ENCODE data around the gene GPRC5D.

DNA sequence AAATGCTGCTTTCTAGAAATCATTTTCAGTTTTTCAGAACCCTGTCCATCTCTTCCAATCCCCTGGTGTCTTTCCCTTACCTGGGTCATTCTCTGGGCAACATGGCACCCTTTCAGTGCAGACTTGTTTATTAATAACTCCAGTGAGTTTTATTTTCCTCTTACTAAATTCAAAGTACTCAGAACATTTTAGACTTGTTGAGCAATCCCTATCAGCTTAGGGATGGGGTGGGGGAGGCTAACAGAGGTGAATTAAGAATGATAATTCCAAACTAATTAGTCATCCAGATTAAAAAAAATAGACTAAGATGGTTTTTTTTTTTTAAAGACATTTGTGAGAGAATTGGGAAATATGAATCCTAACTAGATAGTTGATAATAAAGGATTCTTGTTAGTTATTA is 49.9 kb downstream of the GPRC5D start:
- TF ChIP-seq, protein P1, sequence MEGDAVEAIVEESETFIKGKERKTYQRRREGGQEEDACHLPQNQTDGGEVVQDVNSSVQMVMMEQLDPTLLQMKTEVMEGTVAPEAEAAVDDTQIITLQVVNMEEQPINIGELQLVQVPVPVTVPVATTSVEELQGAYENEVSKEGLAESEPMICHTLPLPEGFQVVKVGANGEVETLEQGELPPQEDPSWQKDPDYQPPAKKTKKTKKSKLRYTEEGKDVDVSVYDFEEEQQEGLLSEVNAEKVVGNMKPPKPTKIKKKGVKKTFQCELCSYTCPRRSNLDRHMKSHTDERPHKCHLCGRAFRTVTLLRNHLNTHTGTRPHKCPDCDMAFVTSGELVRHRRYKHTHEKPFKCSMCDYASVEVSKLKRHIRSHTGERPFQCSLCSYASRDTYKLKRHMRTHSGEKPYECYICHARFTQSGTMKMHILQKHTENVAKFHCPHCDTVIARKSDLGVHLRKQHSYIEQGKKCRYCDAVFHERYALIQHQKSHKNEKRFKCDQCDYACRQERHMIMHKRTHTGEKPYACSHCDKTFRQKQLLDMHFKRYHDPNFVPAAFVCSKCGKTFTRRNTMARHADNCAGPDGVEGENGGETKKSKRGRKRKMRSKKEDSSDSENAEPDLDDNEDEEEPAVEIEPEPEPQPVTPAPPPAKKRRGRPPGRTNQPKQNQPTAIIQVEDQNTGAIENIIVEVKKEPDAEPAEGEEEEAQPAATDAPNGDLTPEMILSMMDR (IDR thresholded peaks at IDR 0.05 in 2 of 3, conservative IDR thresholded peaks at IDR 0.05 in 1 of 3; ENCODE audit: insufficient read depth in 2 of 3, low read depth in 1 of 3, low read length in 3 of 3): no peak
- TF ChIP-seq EP300 (IDR thresholded peaks at IDR 0.05; ENCODE audit: low read length): no peak
- TF ChIP-seq PTRF (tag; IDR thresholded peaks at IDR 0.05): no peak
- TF ChIP-seq CHD4 (IDR thresholded peaks at IDR 0.05; ENCODE audit: insufficient read depth, insufficient replicate concordance, low read depth, low read length, poor library complexity, severe bottlenecking): no peak
- no peak for TF ChIP-seq TAF1 (IDR thresholded peaks at IDR 0.05; ENCODE audit: control insufficient read depth, extremely low read depth, insufficient read depth, low read length, severe bottlenecking)
- no peak for TF ChIP-seq NCOA1 (IDR thresholded peaks at IDR 0.05; ENCODE audit: low read depth)
- no peak for TF ChIP-seq SMAD3 (CRISPR knock-in tag; conservative IDR thresholded peaks at IDR 0.05)
- no peak for TF ChIP-seq NCOA2 (IDR thresholded peaks at IDR 0.05; ENCODE audit: partially characterized antibody in 2 of 2)
- TF ChIP-seq, protein P2, sequence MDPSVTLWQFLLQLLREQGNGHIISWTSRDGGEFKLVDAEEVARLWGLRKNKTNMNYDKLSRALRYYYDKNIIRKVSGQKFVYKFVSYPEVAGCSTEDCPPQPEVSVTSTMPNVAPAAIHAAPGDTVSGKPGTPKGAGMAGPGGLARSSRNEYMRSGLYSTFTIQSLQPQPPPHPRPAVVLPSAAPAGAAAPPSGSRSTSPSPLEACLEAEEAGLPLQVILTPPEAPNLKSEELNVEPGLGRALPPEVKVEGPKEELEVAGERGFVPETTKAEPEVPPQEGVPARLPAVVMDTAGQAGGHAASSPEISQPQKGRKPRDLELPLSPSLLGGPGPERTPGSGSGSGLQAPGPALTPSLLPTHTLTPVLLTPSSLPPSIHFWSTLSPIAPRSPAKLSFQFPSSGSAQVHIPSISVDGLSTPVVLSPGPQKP (CRISPR knock-in tag; IDR thresholded peaks at IDR 0.05): no peak
- no peak for TF ChIP-seq HDAC2 (IDR thresholded peaks at IDR 0.05)
- TF ChIP-seq GTF2F1 (IDR thresholded peaks at IDR 0.05; ENCODE audit: low read depth, low read length): no peak
- TF ChIP-seq GTF2E2 (tag; IDR thresholded peaks at IDR 0.05): no peak
- no peak for TF ChIP-seq SMC3 (conservative IDR thresholded peaks at IDR 0.05; ENCODE audit: insufficient read depth, low read depth, low read length)
